GM18951 (cell line): ENCODE results near the gene COMMD1.
"Not testable (repeated sequence)": the region's sequence is repeated elsewhere in the genome, so short reads cannot be mapped to it uniquely, and the experiment has no call there.

Source experiments
- POLR2A ChIP-seq: IDR thresholded peaks from 4 replicates; pipeline ENCODE4 v1.6.1; 2011; ENCODE audit warnings: mild to moderate bottlenecking; ENCODE audit not compliant: insufficient read length, insufficient read depth; ENCODE audit errors: extremely low read depth
- in situ Hi-C: fragments of 300-500 bp; cut with MboI; formaldehyde crosslinking; loops from one replicate; pipeline ENCODE4 v1.12.0; 2022; ENCODE audit warnings: low sequenced_read_pairs, mixed read lengths, inconsistent platforms; ENCODE audit not compliant: unreplicated experiment

Gene COMMD1

GRCh38 chr2:62144689-62145477 is 239.4 kb downstream of the COMMD1 start:
- no peak for TF ChIP-seq POLR2A
- in situ Hi-C loops = no loop called here

GRCh38 chr2:62145478-62146100 is 240.1 kb downstream of the COMMD1 start:
- TF ChIP-seq POLR2A = no peak
- in situ Hi-C loops = no loop called here

- in situ Hi-C loops = not testable (repeated sequence)
Measured at GRCh38 chr2:62146790-62147189, 241.3 kb downstream of the COMMD1 start.

GRCh38 chr2:62147610-62148301 is 242.3 kb downstream of the COMMD1 start:
- in situ Hi-C loops = no loop called here
- no peak for TF ChIP-seq POLR2A

- in situ Hi-C loops = no loop called here
- TF ChIP-seq POLR2A = no peak
Measured at GRCh38 chr2:62149708-62150107, 244.2 kb downstream of the COMMD1 start.

GRCh38 chr2:62150597-62151305 is 245.3 kb downstream of the COMMD1 start:
- in situ Hi-C loops = no loop called here
- TF ChIP-seq POLR2A = no peak

GRCh38 chr2:62151306-62151638 is 245.8 kb downstream of the COMMD1 start:
- in situ Hi-C loops = no loop called here
- TF ChIP-seq POLR2A = no peak

GRCh38 chr2:62152000-62152399 is 246.5 kb downstream of the COMMD1 start:
- in situ Hi-C loops = no loop called here
- TF ChIP-seq POLR2A = no peak

- no peak for TF ChIP-seq POLR2A
- in situ Hi-C loops = no loop called here
Measured at GRCh38 chr2:62156861-62157496, 251.5 kb downstream of the COMMD1 start.

GRCh38 chr2:62158444-62159121 is 253.1 kb downstream of the COMMD1 start:
- no peak for TF ChIP-seq POLR2A
- in situ Hi-C loops = no loop called here

GRCh38 chr2:62160691-62161090 is 255.2 kb downstream of the COMMD1 start:
- in situ Hi-C loops = not testable (repeated sequence)

GRCh38 chr2:62163106-62163831 is 257.8 kb downstream of the COMMD1 start:
- no peak for TF ChIP-seq POLR2A

GRCh38 chr2:62163834-62164233 is 258.4 kb downstream of the COMMD1 start:
- no peak for TF ChIP-seq POLR2A
- in situ Hi-C loops = no loop called here

More at GRCh38 chr2:62163106-62163831, 257.8 kb downstream of the COMMD1 start:
- in situ Hi-C loops = no loop called here
